DND-41 (cell line): ENCODE results near the gene KRTAP9-2.

ENCODE experiments used
- ATAC-seq: fragments of 200-7000 bp; cut with Tn5 transposase; 3 replicates; pipeline ENCODE4 v1.9.1; 2021; ENCODE audit warnings: low read depth; ENCODE audit not compliant: insufficient read depth
- DNase-seq: peaks from one replicate; pipeline ENCODE4 v3.0.0-alpha.2; 2020
- H2AFZ ChIP-seq: 2 replicates; pipeline ENCODE4 v1.6.0; 2012; ENCODE audit warnings: low read depth, low read length
- H3K27ac ChIP-seq: 2 replicates; pipeline ENCODE4 v1.5.1; 2012; ENCODE audit warnings: low read length, inconsistent platforms
- H3K27me3 ChIP-seq: fragments of 200-600 bp; sonication (generic); 2 replicates; pipeline ENCODE4 v1.6.0; 2012; ENCODE audit warnings: low read length, mild to moderate bottlenecking, inconsistent platforms; ENCODE audit not compliant: insufficient read depth, poor library complexity
- H3K36me3 ChIP-seq: 2 replicates; pipeline ENCODE4 v1.5.1; 2012; ENCODE audit warnings: low read length, inconsistent platforms; ENCODE audit not compliant: insufficient read depth
- H3K4me1 ChIP-seq: 2 replicates; pipeline ENCODE4 v1.5.1; 2012; ENCODE audit warnings: mild to moderate bottlenecking, low read length; ENCODE audit not compliant: insufficient read depth
- H3K4me2 ChIP-seq: 2 replicates; pipeline ENCODE4 v1.6.0; 2012; ENCODE audit warnings: mild to moderate bottlenecking, moderate library complexity, low read length, inconsistent platforms; ENCODE audit not compliant: insufficient read depth
- H3K4me3 ChIP-seq, 2 experiments: fragments of 200-600 bp in 1 of 2; shearing (Covaris generic) in 1 of 2; 2 replicates each; pipeline ENCODE4 v1.5.1; 2012 to 2016; ENCODE audit warnings: inconsistent platforms in 2 of 2, low read length in 2 of 2, mild to moderate bottlenecking in 2 of 2, low read depth in 1 of 2, moderate library complexity in 1 of 2
- H3K79me2 ChIP-seq: 2 replicates; pipeline ENCODE4 v1.6.0; 2012; ENCODE audit warnings: low read length, inconsistent platforms; ENCODE audit not compliant: insufficient read depth
- H3K9ac ChIP-seq: 2 replicates; pipeline ENCODE4 v1.6.0; 2012; ENCODE audit warnings: low read depth, mild to moderate bottlenecking, inconsistent platforms, low read length, moderate library complexity
- H3K9me3 ChIP-seq: 2 replicates; pipeline ENCODE4 v1.5.1; 2012; ENCODE audit warnings: low read length, moderate library complexity, mild to moderate bottlenecking, inconsistent platforms; ENCODE audit not compliant: insufficient read depth, severe bottlenecking
- H4K20me1 ChIP-seq: 2 replicates; pipeline ENCODE4 v1.6.0; 2012; ENCODE audit warnings: low read length; ENCODE audit not compliant: insufficient read depth
- CTCF ChIP-seq: IDR thresholded peaks from 2 replicates; pipeline ENCODE4 v1.5.1; 2012; ENCODE audit warnings: borderline replicate concordance, low read length, moderate library complexity, mild to moderate bottlenecking; ENCODE audit not compliant: poor library complexity, severe bottlenecking; ENCODE audit errors: extremely low read depth
- EZH2 ChIP-seq: IDR thresholded peaks from 3 replicates; pipeline ENCODE4 v1.6.1; 2012; ENCODE audit warnings: borderline replicate concordance, low read depth, mild to moderate bottlenecking, moderate library complexity, low read length, inconsistent platforms; ENCODE audit not compliant: severe bottlenecking

Gene KRTAP9-2

GRCh38 chr17:41215681-41216080, 10.8 kb upstream of the KRTAP9-2 start:
- DNase-seq (no peak), ATAC-seq (no peak)
- Histone ChIP-seq H3K36me3 (no peaks in the 10 kb centered on the region), H3K4me1 (no peaks in the 10 kb centered on the region), H3K4me3 (no peak overlapping the region), H2AFZ (no peak overlapping the region), H3K4me2 (no peak overlapping the region), H3K79me2 (no peaks in the 10 kb centered on the region), H4K20me1 (no peaks in the 10 kb centered on the region), H3K27ac (no peak overlapping the region), H3K9ac (no peak overlapping the region), H3K9me3 (no peaks in the 10 kb centered on the region), H3K27me3 (peaks cover 2% of the 10 kb centered on the region)
- no peak for TF ChIP-seq EZH2
- TF ChIP-seq CTCF, result no peak

GRCh38 chr17:41223821-41224220, 2.6 kb upstream of the KRTAP9-2 start:
- no peak for TF ChIP-seq EZH2
- TF ChIP-seq CTCF, result no peak
- Histone ChIP-seq H3K9ac (no peak overlapping the region), H3K9me3 (no peaks in the 10 kb centered on the region), H3K36me3 (no peaks in the 10 kb centered on the region), H3K4me3 (no peak overlapping the region), H4K20me1 (no peaks in the 10 kb centered on the region), H3K4me2 (no peak overlapping the region), H3K27ac (no peak overlapping the region), H3K27me3 (peaks cover 10% of the 10 kb centered on the region), H3K79me2 (no peaks in the 10 kb centered on the region), H3K4me1 (no peaks in the 10 kb centered on the region), H2AFZ (no peak overlapping the region)
- no peak for ATAC-seq
- DNase-seq, result no peak

- H2AFZ ChIP-seq, result no peak overlapping the region
- no peak for DNase-seq
- TF ChIP-seq EZH2 (no peak), CTCF (no peak)
- no peaks in the 10 kb centered on the region for H4K20me1 ChIP-seq
- no peak overlapping the region for H3K4me3 ChIP-seq
- peaks cover 10% of the 10 kb centered on the region for H3K27me3 ChIP-seq
- H3K27ac ChIP-seq, result no peak overlapping the region
- no peaks in the 10 kb centered on the region for H3K9me3 ChIP-seq
- H3K9ac ChIP-seq, result no peak overlapping the region
- no peaks in the 10 kb centered on the region for H3K4me1 ChIP-seq
- H3K4me2 ChIP-seq, result no peak overlapping the region
- no peaks in the 10 kb centered on the region for H3K79me2 ChIP-seq
- no peak for ATAC-seq
- H3K36me3 ChIP-seq, result no peaks in the 10 kb centered on the region
Measured at GRCh38 chr17:41226051-41226450, 397 bp upstream of the KRTAP9-2 start.

GRCh38 chr17:41230094-41230493, 3.6 kb downstream of the KRTAP9-2 start:
- DNase-seq (no peak), ATAC-seq (no peak)
- no peaks in the 10 kb centered on the region for H3K79me2 ChIP-seq
- no peak overlapping the region for H2AFZ ChIP-seq
- H3K4me1 ChIP-seq, result no peaks in the 10 kb centered on the region
- H3K27me3 ChIP-seq, result peaks cover 18% of the 10 kb centered on the region
- H3K9me3 ChIP-seq, result no peaks in the 10 kb centered on the region
- H3K4me3 ChIP-seq, result no peak overlapping the region
- no peaks in the 10 kb centered on the region for H4K20me1 ChIP-seq
- H3K27ac ChIP-seq, result no peak overlapping the region
- TF ChIP-seq CTCF (no peak), EZH2 (no peak)
- no peak overlapping the region for H3K9ac ChIP-seq
- no peak overlapping the region for H3K4me2 ChIP-seq
- H3K36me3 ChIP-seq, result no peaks in the 10 kb centered on the region
